MCF 10A (cell line): Measurements from ENCODE around the gene AMER2. TPM values are rescaled to one million over a fixed set of nuclear protein-coding genes. Genes with fewer than 3 reads are reported as not detected.
A peak's percentile ranks its signal among the peaks of the same experiment; 100 is the strongest.

Experiments
- BruUV-seq: library from RNA; stranded (reverse); fragments of 400-500 nt; replicated peaks from 2 replicates; lab custom pipeline; 2021; lab: Mats Ljungman, UMichigan
- CTCF ChIA-PET: fragments of 300-600 bp; sonication (Branson Sonifier 250); formaldehyde crosslinking; extraction: SDS; loops from one replicate; lab custom pipeline; 2021; ENCODE audit warnings: antibody characterized with exemption, inconsistent platforms; lab: Yijun Ruan, JAX
- POLR2A ChIA-PET: fragments of 300-600, 350-650 bp; sonication (Branson Sonifier 250); formaldehyde crosslinking; extraction: SDS; loops from one replicate; lab custom pipeline; 2020; ENCODE audit warnings: antibody characterized with exemption, inconsistent platforms; lab: Yijun Ruan, JAX
- DNase-seq: peaks from one replicate; pipeline ENCODE4 v3.0.0-alpha.2; 2018; ENCODE audit not compliant: unreplicated experiment
- H3K27ac Mint-ChIP-seq: one replicate; pipeline ENCODE4 v1.8.0; 2022; ENCODE audit warnings: mild to moderate bottlenecking, low read depth, mixed read lengths; ENCODE audit not compliant: unreplicated experiment
- H3K27me3 Mint-ChIP-seq: one replicate; pipeline ENCODE4 v1.8.0; 2022; ENCODE audit warnings: mixed read lengths; ENCODE audit not compliant: insufficient read depth, unreplicated experiment
- H3K36me3 Mint-ChIP-seq: one replicate; pipeline ENCODE4 v1.8.0; 2022; ENCODE audit warnings: mild to moderate bottlenecking, moderate library complexity, mixed read lengths; ENCODE audit not compliant: insufficient read depth, unreplicated experiment
- H3K4me1 Mint-ChIP-seq: one replicate; pipeline ENCODE4 v1.8.0; 2022; ENCODE audit warnings: mixed read lengths; ENCODE audit not compliant: insufficient read depth, unreplicated experiment
- H3K4me3 Mint-ChIP-seq: one replicate; pipeline ENCODE4 v1.8.0; 2022; ENCODE audit warnings: mild to moderate bottlenecking, moderate library complexity, mixed read lengths; ENCODE audit not compliant: unreplicated experiment
- H3K9me3 Mint-ChIP-seq: one replicate; pipeline ENCODE4 v1.8.0; 2022; ENCODE audit warnings: mixed read lengths; ENCODE audit not compliant: unreplicated experiment
- intact Hi-C: fragments of 100-400 bp; cut with micrococcal nuclease; formaldehyde crosslinking; loops from 2 replicates; pipeline ENCODE4 v1.14.1; 2022
- total RNA-seq: library from RNA; stranded (reverse); gene quantifications from 2 replicates; pipeline ENCODE4 v1.2.3, GENCODE V29; 2022
- TF ChIP-seq, protein P1 (sequence below): fragments of 200-600 bp; IDR thresholded peaks from one replicate; pipeline ENCODE4 v1.8.0; 2022; ENCODE audit warnings: antibody characterized with exemption, mild to moderate bottlenecking; ENCODE audit not compliant: unreplicated experiment

AMER2 gene
- total RNA-seq, 1 experiment from 2014 or later, result not detected

DNA sequence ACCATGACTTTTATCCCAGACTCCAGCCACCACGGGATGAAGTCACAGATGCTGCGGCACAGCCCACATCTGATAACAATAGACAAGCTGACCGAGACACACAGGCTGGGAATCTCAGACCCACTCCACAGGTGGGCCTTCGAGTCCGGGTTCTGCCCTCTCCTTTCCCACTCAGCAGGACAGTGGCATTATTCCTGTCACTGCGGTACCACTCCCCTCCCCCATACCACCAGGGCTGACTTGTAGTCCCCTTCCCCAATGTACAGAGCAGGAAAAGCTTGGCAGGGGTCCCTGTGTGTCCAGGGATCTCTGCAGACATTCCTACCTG is 179 bp upstream of the AMER2 start:
- Mint-ChIP-seq H3K9me3 (no peaks in the 10 kb centered on the region), H3K36me3 (no peaks in the 10 kb centered on the region), H3K27me3 (peaks cover 45% of the 10 kb centered on the region), H3K27ac (no peak overlapping the region), H3K4me3 (peak overlapping the region; percentile 55), H3K4me1 (peaks cover 17% of the 10 kb centered on the region)
- BruUV-seq, result no TSS peak
- no peak for DNase-seq
- POLR2A ChIA-PET, result no interaction called here
- intact Hi-C loops, result no loop called here
- TF ChIP-seq, protein P1, sequence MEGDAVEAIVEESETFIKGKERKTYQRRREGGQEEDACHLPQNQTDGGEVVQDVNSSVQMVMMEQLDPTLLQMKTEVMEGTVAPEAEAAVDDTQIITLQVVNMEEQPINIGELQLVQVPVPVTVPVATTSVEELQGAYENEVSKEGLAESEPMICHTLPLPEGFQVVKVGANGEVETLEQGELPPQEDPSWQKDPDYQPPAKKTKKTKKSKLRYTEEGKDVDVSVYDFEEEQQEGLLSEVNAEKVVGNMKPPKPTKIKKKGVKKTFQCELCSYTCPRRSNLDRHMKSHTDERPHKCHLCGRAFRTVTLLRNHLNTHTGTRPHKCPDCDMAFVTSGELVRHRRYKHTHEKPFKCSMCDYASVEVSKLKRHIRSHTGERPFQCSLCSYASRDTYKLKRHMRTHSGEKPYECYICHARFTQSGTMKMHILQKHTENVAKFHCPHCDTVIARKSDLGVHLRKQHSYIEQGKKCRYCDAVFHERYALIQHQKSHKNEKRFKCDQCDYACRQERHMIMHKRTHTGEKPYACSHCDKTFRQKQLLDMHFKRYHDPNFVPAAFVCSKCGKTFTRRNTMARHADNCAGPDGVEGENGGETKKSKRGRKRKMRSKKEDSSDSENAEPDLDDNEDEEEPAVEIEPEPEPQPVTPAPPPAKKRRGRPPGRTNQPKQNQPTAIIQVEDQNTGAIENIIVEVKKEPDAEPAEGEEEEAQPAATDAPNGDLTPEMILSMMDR, result no peak
- CTCF ChIA-PET, result no interaction called here

DNA sequence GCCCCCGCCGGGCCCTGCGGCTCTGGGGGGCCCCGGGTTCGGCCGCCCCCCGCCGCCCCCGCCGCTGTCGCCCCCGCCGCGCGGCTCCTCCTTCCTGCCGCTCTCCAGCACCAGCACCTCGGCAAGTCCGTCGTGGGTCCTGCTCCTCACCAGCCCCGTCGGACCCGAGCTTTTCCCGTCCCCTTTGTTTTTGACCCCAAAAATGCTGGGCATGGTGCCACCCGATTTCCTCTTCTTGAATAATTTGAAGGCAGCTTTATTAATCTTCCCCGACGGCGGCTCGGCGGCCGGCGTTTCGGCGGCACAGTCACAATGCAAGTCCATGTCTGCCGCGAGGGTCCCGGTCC is 945 bp downstream of the AMER2 start:
- CTCF ChIA-PET, result interaction anchor here (0.9 kb wide), 1 partner anchor 9 kb away, joined by 3 read pairs; no protein-coding TSS in a partner anchor
- intact Hi-C loops, result no loop called here
- Mint-ChIP-seq H3K4me3 (peak overlapping the region; percentile 55), H3K4me1 (peaks cover 17% of the 10 kb centered on the region), H3K36me3 (no peaks in the 10 kb centered on the region), H3K9me3 (no peaks in the 10 kb centered on the region), H3K27me3 (peaks cover 42% of the 10 kb centered on the region), H3K27ac (no peak overlapping the region)
- TF ChIP-seq, protein P1, result no peak
- no TSS peak for BruUV-seq
- POLR2A ChIA-PET, result no interaction called here
- DNase-seq, result no peak

DNA sequence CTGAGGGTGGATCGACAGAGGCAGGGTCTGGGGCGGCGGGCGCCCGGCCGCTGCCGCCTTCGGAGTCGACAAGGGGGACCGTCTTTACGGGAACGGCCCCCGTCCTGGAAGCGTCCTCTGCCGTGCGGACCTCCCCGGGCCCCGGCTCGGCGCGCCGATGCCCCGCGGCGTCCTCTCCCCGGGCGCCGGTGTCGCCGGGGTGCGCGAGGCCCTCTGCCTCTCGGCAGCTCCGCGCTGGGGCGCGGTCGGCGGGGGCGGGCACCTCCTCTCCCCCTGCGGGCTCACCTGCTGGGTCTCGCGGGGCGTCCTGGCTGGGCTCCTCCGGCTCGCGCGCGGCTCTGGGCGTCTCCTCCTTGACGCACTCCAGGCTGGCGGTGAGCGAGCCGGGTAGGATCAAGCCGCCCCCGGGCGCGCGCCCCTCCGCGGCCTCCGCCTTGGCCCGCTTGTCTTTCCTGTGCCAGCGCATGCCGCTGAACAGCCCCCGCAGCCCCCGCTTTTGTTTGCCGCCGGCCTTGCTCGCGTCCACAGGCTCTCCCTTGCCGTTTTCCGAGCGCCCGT is 1.5 kb downstream of the AMER2 start:
- peaks cover 42% of the 10 kb centered on the region for H3K27me3 Mint-ChIP-seq
- no TSS peak for BruUV-seq
- CTCF ChIA-PET, result interaction anchor here (0.9 kb wide), 1 partner anchor 10 kb away, joined by 3 read pairs; no protein-coding TSS in a partner anchor

DNA sequence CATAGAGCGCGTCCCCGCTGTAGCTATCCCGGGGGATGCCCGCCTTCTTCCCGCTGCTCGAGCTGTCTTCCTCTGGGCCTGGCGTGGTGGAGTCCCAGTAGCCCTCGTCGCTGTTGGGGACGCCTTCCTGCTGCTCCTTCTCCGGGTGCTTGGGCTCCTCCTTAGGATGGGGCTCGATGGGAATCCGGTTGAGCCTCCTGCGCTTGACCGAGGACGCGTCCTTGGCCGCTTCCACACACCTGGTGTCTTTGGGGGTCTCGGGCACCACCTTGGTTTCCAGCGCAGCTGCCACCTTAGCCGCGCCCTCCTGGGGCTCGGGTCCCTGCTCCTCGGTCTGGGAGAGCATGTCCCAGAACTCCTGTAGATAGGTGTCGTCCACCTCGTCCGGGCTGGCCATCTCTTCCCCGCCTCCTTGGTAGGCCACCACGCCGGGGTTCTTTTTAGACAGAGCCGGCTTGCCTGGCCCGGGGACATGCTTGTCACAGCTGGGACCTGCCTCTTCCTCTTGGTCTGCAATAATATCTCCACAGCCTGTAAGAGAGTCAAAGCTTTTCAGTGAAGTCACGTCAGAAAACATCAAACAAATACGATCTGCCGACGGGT is 2.0 kb downstream of the AMER2 start:
- CTCF ChIA-PET, result interaction anchor here (0.6 kb wide), 1 partner anchor 43 kb away, joined by 3 read pairs; no protein-coding TSS in a partner anchor
- Mint-ChIP-seq H3K36me3 (no peaks in the 10 kb centered on the region), H3K27me3 (peaks cover 40% of the 10 kb centered on the region), H3K27ac (no peak overlapping the region), H3K4me1 (peaks cover 17% of the 10 kb centered on the region), H3K4me3 (no peak overlapping the region), H3K9me3 (no peaks in the 10 kb centered on the region)
- DNase-seq, result no peak
- intact Hi-C loops, result no loop called here
- no TSS peak for BruUV-seq
- TF ChIP-seq, protein P1, result no peak
- POLR2A ChIA-PET, result no interaction called here

More for the DNA sequence above, 1.5 kb downstream of the AMER2 start:
- H3K36me3 Mint-ChIP-seq, result no peaks in the 10 kb centered on the region
- no peak overlapping the region for H3K4me3 Mint-ChIP-seq
- POLR2A ChIA-PET, result no interaction called here
- intact Hi-C loops, result no loop called here
- no peaks in the 10 kb centered on the region for H3K9me3 Mint-ChIP-seq
- H3K4me1 Mint-ChIP-seq, result peaks cover 17% of the 10 kb centered on the region
- no peak overlapping the region for H3K27ac Mint-ChIP-seq
- TF ChIP-seq, protein P1, result no peak
- DNase-seq, result no peak
